ENCODE measurements around the gene JUN. TPM values are rescaled to one million over a fixed set of nuclear protein-coding genes. Genes with fewer than 3 reads are reported as not detected.

JUN gene
- total and polyA plus RNA-seq, 2 of the 13 experiments (the other 11 are each of a cell fraction or from before 2014, with no cell fraction given): 18.2 to 22.3 TPM

DNA sequence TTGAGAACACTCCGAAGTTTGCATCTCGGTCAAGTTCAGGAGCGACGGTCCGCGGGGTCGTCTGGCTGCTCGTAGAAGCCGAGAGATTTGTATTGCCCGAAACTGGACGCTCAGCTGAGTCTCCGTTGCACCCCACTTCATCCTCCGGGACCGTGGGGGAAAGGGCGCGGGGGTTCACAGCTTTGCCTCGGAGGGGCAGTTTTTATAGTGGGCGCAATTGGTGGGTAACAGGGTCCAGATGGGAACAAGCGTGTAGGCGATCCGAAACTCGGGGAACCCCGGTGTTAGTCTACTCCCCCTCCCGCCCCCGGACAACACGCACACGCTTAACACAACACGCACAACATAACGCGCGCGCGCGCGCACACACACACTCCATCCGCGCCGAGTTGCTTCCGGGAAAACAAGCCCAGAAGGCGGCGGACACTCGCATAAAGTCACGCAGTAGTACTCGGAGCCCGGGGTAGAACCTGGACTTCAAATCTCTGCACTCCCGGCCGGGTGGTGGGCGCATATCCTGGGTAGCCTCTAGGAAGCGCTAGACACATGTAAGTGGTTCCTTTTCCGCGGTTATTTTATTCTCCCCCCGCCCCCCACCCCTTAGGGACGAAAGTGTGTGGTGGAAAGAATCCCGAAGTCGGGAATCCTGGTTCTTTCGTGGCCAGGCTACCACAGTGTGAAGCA, 1.1 kb upstream of the JUN start (continued):
- TF ChIP-seq, protein P1, sequence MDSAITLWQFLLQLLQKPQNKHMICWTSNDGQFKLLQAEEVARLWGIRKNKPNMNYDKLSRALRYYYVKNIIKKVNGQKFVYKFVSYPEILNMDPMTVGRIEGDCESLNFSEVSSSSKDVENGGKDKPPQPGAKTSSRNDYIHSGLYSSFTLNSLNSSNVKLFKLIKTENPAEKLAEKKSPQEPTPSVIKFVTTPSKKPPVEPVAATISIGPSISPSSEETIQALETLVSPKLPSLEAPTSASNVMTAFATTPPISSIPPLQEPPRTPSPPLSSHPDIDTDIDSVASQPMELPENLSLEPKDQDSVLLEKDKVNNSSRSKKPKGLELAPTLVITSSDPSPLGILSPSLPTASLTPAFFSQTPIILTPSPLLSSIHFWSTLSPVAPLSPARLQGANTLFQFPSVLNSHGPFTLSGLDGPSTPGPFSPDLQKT (CRISPR knock-in tag; IDR thresholded peaks at IDR 0.05; ENCODE audit: borderline replicate concordance): no peak
- TF ChIP-seq ATF7-NPFF (CRISPR knock-in tag; IDR thresholded peaks at IDR 0.05; ENCODE audit: low read depth): peak; percentile 13; the same call in 1 of the 2 replicates
- TF ChIP-seq TMF1 (CRISPR knock-in tag; IDR thresholded peaks at IDR 0.05; ENCODE audit: low read depth): no peak
- peak; percentile 59 for TF ChIP-seq SMC3 (IDR thresholded peaks at IDR 0.05; ENCODE audit: low read length)
- TF ChIP-seq DNMT3B (CRISPR knock-in tag; conservative IDR thresholded peaks at IDR 0.05): no peak
- TF ChIP-seq, protein P2, sequence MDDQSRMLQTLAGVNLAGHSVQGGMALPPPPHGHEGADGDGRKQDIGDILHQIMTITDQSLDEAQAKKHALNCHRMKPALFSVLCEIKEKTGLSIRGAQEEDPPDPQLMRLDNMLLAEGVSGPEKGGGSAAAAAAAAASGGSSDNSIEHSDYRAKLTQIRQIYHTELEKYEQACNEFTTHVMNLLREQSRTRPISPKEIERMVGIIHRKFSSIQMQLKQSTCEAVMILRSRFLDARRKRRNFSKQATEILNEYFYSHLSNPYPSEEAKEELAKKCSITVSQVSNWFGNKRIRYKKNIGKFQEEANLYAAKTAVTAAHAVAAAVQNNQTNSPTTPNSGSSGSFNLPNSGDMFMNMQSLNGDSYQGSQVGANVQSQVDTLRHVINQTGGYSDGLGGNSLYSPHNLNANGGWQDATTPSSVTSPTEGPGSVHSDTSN (CRISPR knock-in tag; IDR thresholded peaks at IDR 0.05; ENCODE audit: borderline replicate concordance): no peak
- TF ChIP-seq, protein P3, sequence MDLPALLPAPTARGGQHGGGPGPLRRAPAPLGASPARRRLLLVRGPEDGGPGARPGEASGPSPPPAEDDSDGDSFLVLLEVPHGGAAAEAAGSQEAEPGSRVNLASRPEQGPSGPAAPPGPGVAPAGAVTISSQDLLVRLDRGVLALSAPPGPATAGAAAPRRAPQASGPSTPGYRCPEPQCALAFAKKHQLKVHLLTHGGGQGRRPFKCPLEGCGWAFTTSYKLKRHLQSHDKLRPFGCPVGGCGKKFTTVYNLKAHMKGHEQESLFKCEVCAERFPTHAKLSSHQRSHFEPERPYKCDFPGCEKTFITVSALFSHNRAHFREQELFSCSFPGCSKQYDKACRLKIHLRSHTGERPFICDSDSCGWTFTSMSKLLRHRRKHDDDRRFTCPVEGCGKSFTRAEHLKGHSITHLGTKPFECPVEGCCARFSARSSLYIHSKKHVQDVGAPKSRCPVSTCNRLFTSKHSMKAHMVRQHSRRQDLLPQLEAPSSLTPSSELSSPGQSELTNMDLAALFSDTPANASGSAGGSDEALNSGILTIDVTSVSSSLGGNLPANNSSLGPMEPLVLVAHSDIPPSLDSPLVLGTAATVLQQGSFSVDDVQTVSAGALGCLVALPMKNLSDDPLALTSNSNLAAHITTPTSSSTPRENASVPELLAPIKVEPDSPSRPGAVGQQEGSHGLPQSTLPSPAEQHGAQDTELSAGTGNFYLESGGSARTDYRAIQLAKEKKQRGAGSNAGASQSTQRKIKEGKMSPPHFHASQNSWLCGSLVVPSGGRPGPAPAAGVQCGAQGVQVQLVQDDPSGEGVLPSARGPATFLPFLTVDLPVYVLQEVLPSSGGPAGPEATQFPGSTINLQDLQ (CRISPR knock-in tag; IDR thresholded peaks at IDR 0.05): no peak
- TF ChIP-seq FOSL1 (CRISPR knock-in tag; IDR thresholded peaks at IDR 0.05; ENCODE audit: borderline replicate concordance): no peak
- no peak for TF ChIP-seq NFE2L2 (IDR thresholded peaks at IDR 0.05; ENCODE audit: low read length)
- no peak for TF ChIP-seq SIN3A (IDR thresholded peaks at IDR 0.05; ENCODE audit: borderline replicate concordance, low read depth, low read length)
- TF ChIP-seq, protein P4, sequence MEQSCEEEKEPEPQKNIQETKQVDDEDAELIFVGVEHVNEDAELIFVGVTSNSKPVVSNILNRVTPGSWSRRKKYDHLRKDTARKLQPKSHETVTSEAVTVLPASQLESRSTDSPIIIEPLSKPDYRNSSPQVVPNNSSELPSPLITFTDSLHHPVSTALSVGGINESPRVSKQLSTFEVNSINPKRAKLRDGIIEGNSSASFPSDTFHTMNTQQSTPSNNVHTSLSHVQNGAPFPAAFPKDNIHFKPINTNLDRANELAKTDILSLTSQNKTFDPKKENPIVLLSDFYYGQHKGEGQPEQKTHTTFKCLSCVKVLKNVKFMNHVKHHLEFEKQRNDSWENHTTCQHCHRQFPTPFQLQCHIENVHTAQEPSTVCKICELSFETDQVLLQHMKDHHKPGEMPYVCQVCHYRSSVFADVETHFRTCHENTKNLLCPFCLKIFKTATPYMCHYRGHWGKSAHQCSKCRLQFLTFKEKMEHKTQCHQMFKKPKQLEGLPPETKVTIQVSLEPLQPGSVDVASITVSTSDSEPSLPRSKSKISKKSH (CRISPR knock-in tag; IDR thresholded peaks at IDR 0.05; ENCODE audit: borderline replicate concordance): no peak
- TF ChIP-seq JUNB (CRISPR knock-in tag; IDR thresholded peaks at IDR 0.05; ENCODE audit: borderline replicate concordance): no peak
- TF ChIP-seq, protein P5, sequence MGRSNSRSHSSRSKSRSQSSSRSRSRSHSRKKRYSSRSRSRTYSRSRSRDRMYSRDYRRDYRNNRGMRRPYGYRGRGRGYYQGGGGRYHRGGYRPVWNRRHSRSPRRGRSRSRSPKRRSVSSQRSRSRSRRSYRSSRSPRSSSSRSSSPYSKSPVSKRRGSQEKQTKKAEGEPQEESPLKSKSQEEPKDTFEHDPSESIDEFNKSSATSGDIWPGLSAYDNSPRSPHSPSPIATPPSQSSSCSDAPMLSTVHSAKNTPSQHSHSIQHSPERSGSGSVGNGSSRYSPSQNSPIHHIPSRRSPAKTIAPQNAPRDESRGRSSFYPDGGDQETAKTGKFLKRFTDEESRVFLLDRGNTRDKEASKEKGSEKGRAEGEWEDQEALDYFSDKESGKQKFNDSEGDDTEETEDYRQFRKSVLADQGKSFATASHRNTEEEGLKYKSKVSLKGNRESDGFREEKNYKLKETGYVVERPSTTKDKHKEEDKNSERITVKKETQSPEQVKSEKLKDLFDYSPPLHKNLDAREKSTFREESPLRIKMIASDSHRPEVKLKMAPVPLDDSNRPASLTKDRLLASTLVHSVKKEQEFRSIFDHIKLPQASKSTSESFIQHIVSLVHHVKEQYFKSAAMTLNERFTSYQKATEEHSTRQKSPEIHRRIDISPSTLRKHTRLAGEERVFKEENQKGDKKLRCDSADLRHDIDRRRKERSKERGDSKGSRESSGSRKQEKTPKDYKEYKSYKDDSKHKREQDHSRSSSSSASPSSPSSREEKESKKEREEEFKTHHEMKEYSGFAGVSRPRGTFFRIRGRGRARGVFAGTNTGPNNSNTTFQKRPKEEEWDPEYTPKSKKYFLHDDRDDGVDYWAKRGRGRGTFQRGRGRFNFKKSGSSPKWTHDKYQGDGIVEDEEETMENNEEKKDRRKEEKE (IDR thresholded peaks at IDR 0.05): no peak
- no peak for TF ChIP-seq IRX3 (CRISPR knock-in tag; IDR thresholded peaks at IDR 0.05; ENCODE audit: borderline replicate concordance, low read depth)
- TF ChIP-seq, protein P6, sequence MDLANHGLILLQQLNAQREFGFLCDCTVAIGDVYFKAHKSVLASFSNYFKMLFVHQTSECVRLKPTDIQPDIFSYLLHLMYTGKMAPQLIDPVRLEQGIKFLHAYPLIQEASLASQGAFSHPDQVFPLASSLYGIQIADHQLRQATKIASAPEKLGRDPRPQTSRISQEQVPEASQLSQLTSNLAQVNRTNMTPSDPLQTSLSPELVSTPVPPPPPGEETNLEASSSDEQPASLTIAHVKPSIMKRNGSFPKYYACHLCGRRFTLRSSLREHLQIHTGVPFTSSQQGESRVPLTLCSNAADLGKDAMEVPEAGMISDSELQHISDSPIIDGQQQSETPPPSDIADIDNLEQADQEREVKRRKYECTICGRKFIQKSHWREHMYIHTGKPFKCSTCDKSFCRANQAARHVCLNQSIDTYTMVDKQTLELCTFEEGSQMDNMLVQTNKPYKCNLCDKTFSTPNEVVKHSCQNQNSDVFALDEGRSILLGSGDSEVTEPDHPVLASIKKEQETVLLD (CRISPR knock-in tag; IDR thresholded peaks at IDR 0.05; ENCODE audit: low read depth): no peak
- no peak for TF ChIP-seq NFKBIZ (CRISPR knock-in tag; IDR thresholded peaks at IDR 0.05)
- TF ChIP-seq, protein P7, sequence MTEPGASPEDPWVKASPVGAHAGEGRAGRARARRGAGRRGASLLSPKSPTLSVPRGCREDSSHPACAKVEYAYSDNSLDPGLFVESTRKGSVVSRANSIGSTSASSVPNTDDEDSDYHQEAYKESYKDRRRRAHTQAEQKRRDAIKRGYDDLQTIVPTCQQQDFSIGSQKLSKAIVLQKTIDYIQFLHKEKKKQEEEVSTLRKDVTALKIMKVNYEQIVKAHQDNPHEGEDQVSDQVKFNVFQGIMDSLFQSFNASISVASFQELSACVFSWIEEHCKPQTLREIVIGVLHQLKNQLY (CRISPR knock-in tag; IDR thresholded peaks at IDR 0.05): no peak

Data from HepG2 (cell line).